GM12878 (cell line): ENCODE results near the gene EXOC4. TPM values are rescaled to one million over a fixed set of nuclear protein-coding genes. Genes with fewer than 3 reads are reported as not detected.

Experiments used
- ATAC-seq: fragments of 200-7000 bp; cut with Tn5 transposase; 3 replicates; pipeline ENCODE4 v1.9.1; 2020; ENCODE audit warnings: mild to moderate bottlenecking, moderate library complexity
- BruUV-seq: library from RNA; stranded (reverse); fragments of 400-500 nt; replicated peaks from 2 replicates; lab custom pipeline; 2021; lab: Mats Ljungman, UMichigan
- CTCF ChIA-PET: fragments of 300-600 bp; sonication (Branson Sonifier 250); formaldehyde crosslinking; extraction: SDS; loops from one replicate; lab custom pipeline; 2021; ENCODE audit warnings: inconsistent platforms; lab: Yijun Ruan, JAX
- POLR2A ChIA-PET: fragments of 350-600 bp; formaldehyde crosslinking; extraction: SDS; loops from one replicate; lab custom pipeline; 2021; ENCODE audit warnings: inconsistent platforms; lab: Charles Lee
- RAD21 ChIA-PET: fragments of 300-600 bp; sonication (Branson Sonifier 250); formaldehyde crosslinking; loops from one replicate; lab custom pipeline; 2023; ENCODE audit warnings: antibody characterized with exemption; ENCODE audit not compliant: unreplicated experiment; lab: Charles Lee
- SMC1A ChIA-PET: fragments of 300-600 bp; sonication (Branson Sonifier 250); formaldehyde crosslinking; loops from one replicate; lab custom pipeline; 2023; ENCODE audit not compliant: unreplicated experiment, uncharacterized antibody; lab: Charles Lee
- DNase-seq: peaks from one replicate; pipeline ENCODE4 v3.0.0-alpha.2; 2011; ENCODE audit warnings: low read depth, low spot score
- FAIRE-seq: peaks from 3 replicates; lab custom pipeline; 2011; peaks lifted over from hg19 to GRCh38; lab: Jason Lieb, UNC
- H2AFZ ChIP-seq: 2 replicates; pipeline ENCODE4 v1.6.0; 2011; ENCODE audit warnings: low read depth, low read length, control low read depth; ENCODE audit not compliant: control insufficient read depth
- H3K27ac ChIP-seq: 2 replicates; pipeline ENCODE4 v1.5.1; 2011; ENCODE audit warnings: control low read depth; ENCODE audit not compliant: control insufficient read depth, insufficient read depth
- H3K27me3 ChIP-seq, 2 experiments: replicated peaks in 1 of 2; 2 replicates each; pipeline versions ENCODE4 v1.6.0 to v1.6.1; 2011; ENCODE audit warnings: low read length in 1 of 2; ENCODE audit not compliant: control insufficient read depth in 2 of 2, insufficient read depth in 2 of 2
- H3K36me3 ChIP-seq, 2 experiments: 2 replicates each; pipeline ENCODE4 v1.5.1; 2011; ENCODE audit warnings: low read length in 1 of 2; ENCODE audit not compliant: control insufficient read depth in 2 of 2, insufficient read depth in 2 of 2
- H3K4me1 ChIP-seq: 2 replicates; pipeline ENCODE4 v1.6.1; 2011; ENCODE audit warnings: mild to moderate bottlenecking, low read length, moderate library complexity, mixed read lengths; ENCODE audit not compliant: control insufficient read depth, insufficient read depth
- H3K4me2 ChIP-seq: 2 replicates; pipeline ENCODE4 v1.6.0; 2011; ENCODE audit warnings: control low read depth; ENCODE audit not compliant: control insufficient read depth, insufficient read depth
- H3K4me3 ChIP-seq: fragments of 200-600 bp; sonication (generic); 2 replicates; pipeline ENCODE4 v1.5.1; 2016
- H3K79me2 ChIP-seq: 2 replicates; pipeline ENCODE4 v1.6.0; 2011; ENCODE audit warnings: low read length; ENCODE audit not compliant: control insufficient read depth, insufficient read depth
- H3K9ac ChIP-seq: 2 replicates; pipeline ENCODE4 v1.8.0; 2011; ENCODE audit warnings: low read length, control low read depth, mixed read lengths; ENCODE audit not compliant: control insufficient read depth, insufficient read depth
- H3K9me3 ChIP-seq: replicated peaks from 3 replicates; pipeline ENCODE4 v1.5.1; 2011; ENCODE audit warnings: mild to moderate bottlenecking, low read length; ENCODE audit not compliant: control insufficient read depth, insufficient read depth
- H4K20me1 ChIP-seq: 2 replicates; pipeline ENCODE4 v1.6.0; 2011; ENCODE audit not compliant: control insufficient read depth, insufficient read depth
- BCL11A ChIP-seq: IDR thresholded peaks from 2 replicates; pipeline ENCODE4 v1.6.1; 2011; ENCODE audit warnings: low read depth, low read length
- IRF3 ChIP-seq: fragments of 450-650 bp; IDR thresholded peaks from 2 replicates; pipeline ENCODE4 v1.6.1; 2014; ENCODE audit warnings: mild to moderate bottlenecking
- REST ChIP-seq: IDR thresholded peaks from 2 replicates; pipeline ENCODE4 v1.6.1; 2012; ENCODE audit warnings: mild to moderate bottlenecking, low read depth, low read length
- WRNIP1 ChIP-seq: IDR thresholded peaks from 2 replicates; pipeline ENCODE4 v1.6.1; 2011; ENCODE audit warnings: low read depth, low read length, improper control_type of control experiment, borderline replicate concordance
- WGBS: methylation state at CpG from one replicate; pipeline ENCODE4 v1.1.6; 2016; ENCODE audit warnings: low lambda C conversion rate; ENCODE audit not compliant: insufficient replicate concordance, insufficient coverage; ENCODE audit errors: missing lambda C conversion rate; 5-methylcytosine and 5-hydroxymethylcytosine counted together
- in situ Hi-C: fragments of 300-500 bp; cut with MboI; formaldehyde crosslinking; loops from 9 replicates; pipeline ENCODE4 v1.14.3; 2018; ENCODE audit warnings: mixed read lengths
- intact Hi-C: fragments of 100-400 bp; cut with micrococcal nuclease; formaldehyde crosslinking; loops from one replicate; pipeline ENCODE4 v1.14.2; 2022; ENCODE audit not compliant: unreplicated experiment
- polyA plus RNA-seq, 11 experiments: library from polyadenylated mRNA; depleted of rRNA in 4 of 11; unstranded in 6 of 11; stranded (reverse) in 5 of 11; fragments of >200 nt; fragmentation: Nextera tagmentation in 4 of 11; fragmentation: Illumina TruSeq in 1 of 11; extraction: Ambion mirVana in 4 of 11; extraction: Trizol in 1 of 11; gene quantifications; 1 replicate in 1 of 11; 2 replicates in 10 of 11; pipeline versions ENCODE4 v1.2.1 to v1.2.3, GENCODE V29; 2011 to 2016; ENCODE audit warnings: inconsistent platforms in 2 of 11, missing spikeins in 2 of 11, low read depth in 1 of 11
- total RNA-seq, 4 experiments: library from RNA; depleted of rRNA in 3 of 4; stranded (reverse); fragments of >200 nt in 3 of 4; fragmentation: Illumina TruSeq in 1 of 4; extraction: Trizol in 1 of 4; gene quantifications; 2 replicates each; pipeline versions ENCODE4 v1.2.1 to v1.2.3, GENCODE V29; 2013 to 2021

EXOC4 gene
- total and polyA plus RNA-seq, 10 of the 15 experiments (the other 5 are each of a cell fraction or from before 2014, with no cell fraction given), result 13.2 to 44.5 (median 29.6) TPM

- no peak overlapping the region for H2AFZ ChIP-seq
- H4K20me1 ChIP-seq, result no peaks in the 10 kb centered on the region
- no peak overlapping the region for H3K9ac ChIP-seq
- H3K4me2 ChIP-seq, result no peak overlapping the region
- no TSS peak for BruUV-seq
- no peaks in the 10 kb centered on the region for H3K4me1 ChIP-seq
- no peak overlapping the region for H3K27ac ChIP-seq
- ATAC-seq (no peak), DNase-seq (no peak), FAIRE-seq (no peak)
- H3K27me3 ChIP-seq, result no peaks in the 10 kb centered on the region
- ChIA-PET CTCF (no interaction called here), SMC1A (no interaction called here), RAD21 (no interaction called here), POLR2A (no interaction called here)
- no peak overlapping the region for H3K4me3 ChIP-seq
- H3K79me2 ChIP-seq, result no peaks in the 10 kb centered on the region
- intact Hi-C loops, result no loop called here
- H3K36me3 ChIP-seq, result no peaks in the 10 kb centered on the region
- 100% methylated on average over 3 of the region's 3 CpGs for WGBS
- in situ Hi-C loops, result loop anchor here (25.0 kb wide), 1 partner anchor 1117 kb away; no protein-coding TSS in a partner anchor
- TF ChIP-seq WRNIP1 (no peak), BCL11A (no peak), REST (no peak), IRF3 (no peak)
- H3K9me3 ChIP-seq, result no peaks in the 10 kb centered on the region
Observed at GRCh38 chr7:133429371-133429770, 176.5 kb downstream of the EXOC4 start.
